8988T (cell line): ENCODE measurements around the gene DGKG.

Experiments
- DNase-seq: peaks from one replicate; pipeline ENCODE4 v3.0.0; 2011

Gene DGKG

DNA sequence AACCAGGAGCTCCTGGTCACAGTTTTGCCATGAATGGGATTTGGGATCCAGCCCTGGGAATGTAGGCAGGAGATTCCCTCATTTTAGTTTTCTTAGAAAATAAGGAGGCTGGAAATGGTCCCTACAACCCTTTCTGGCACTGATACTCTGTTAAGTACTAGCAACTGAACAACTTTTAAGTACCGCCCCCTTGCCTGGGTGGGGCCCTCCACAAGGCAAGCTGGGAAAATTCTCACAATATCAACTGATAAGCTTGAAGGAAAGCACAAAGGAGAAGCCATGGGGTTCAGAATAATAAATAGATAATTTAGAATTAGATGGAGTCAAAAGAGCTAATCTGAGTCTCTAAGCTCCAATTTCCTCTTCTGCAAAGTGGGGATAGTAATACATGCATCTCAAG, 4.2 kb upstream of the DGKG start:
- no peak for DNase-seq

DNA sequence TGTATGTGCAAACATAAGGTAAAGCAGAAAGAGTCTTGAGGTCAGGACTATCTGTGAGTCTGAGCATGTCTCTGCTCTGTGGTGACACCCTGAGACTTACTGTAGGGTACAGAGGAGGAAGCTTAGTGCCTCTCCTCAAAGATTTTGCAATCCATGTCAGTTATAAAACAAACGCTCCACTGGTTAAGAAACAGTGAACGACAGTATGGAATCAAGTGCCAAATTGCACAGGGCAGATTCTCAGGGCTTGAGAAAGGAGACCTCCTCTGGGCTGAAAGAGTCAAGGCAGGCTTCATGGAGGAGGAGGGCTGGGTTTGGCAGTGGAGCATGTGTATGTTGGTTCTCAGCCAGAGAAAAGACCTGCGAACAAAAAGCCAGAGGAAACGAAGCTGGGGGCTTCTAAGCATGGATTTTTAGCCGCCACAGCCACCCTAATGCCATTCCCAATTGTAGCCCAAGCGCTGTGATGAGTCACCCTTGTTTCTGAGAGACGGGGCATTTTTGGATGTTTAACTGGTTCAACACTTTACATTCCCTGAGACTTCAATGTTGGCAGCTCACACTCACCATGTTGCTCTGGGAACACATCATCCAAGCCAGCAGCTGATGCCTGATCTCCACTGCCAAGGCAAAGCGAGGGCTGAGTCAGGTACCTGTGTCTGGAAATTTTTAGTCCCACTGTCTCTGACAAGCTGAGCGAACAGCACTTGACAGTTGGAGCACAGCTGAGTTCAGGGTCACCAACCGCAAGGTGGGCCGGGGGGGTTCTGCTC, 3.4 kb upstream of the DGKG start:
- no peak for DNase-seq

GRCh38 chr3:186362988-186363387, 954 bp upstream of the DGKG start:
- no peak for DNase-seq

DNA sequence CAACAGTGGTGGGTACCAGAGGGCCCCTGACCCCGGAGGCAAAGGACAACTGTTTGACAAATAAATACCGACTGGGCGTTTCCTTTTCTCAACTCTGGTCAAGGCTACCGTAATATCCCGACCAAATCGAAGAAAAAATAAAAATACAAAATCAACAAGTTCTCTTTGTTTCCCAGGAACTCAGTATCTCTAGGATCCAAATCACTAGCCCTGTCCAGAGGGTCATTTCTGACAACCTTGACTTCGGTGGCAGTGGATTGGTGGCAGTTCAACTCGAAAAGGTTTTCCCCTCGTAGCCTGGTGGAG, 456 bp upstream of the DGKG start:
- DNase-seq, result no peak

- DNase-seq, result no peak
Measured at GRCh38 chr3:186361246-186361761, 730 bp downstream of the DGKG start.

DNA sequence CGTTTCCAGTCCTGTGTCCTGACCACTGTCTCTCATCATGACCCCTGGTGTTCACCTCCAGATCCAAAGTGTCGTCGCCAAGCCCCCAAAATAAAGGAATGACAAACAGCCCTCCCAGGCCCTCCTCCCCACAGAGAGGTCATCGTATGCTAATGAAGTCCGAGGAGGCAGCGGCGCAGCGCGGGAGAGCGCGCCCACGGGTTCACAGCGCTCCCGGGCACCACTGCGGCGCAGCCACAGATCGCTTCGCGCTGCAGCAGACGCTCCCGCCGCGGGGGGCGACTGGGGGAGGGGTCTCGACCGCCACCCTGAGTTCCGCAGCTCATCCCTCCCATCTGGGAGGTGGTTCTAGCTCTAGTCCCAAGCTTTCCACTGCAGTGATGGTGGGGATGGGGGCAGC, 1.3 kb downstream of the DGKG start:
- no peak for DNase-seq

GRCh38 chr3:186359078-186359477, 3.0 kb downstream of the DGKG start:
- DNase-seq, result no peak

DNA sequence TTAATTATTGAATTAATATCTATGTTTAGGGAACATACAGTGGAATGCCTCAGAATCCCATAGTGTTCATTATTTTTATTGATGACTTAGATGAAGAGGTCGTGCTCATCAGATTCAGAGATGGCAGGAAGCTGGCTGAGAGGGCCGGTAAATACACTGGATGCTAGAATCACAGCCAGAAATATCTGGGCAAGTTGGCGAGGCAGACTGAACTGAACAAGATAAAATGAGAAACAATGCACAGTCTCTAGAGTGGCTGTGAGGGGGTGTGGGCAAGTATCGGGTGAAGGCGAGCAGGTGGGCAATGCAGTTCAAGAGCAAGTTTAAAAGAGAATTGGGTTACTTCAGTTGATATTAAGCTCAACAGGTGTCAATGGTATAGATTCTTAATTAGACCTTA, 5.9 kb downstream of the DGKG start:
- DNase-seq, result no peak

DNA sequence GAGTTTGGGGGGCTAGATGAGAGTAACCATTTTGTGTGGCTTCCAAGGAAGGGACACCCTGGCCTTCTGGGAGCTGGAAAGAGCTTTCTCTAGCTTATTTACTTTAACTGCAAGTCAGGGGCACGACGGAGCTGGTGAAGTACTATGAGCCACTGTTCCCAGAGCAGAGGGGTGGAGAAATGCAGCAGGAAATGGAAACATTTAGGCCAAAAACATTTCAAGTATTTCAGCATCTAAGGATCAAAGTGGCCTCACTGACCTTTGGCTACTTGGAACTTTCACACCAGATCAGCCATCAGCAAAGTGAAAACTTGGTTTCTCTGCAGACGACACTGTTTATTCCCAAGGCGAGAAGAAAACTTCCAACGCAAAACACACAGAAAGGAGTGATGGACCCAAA, 7.9 kb downstream of the DGKG start:
- no peak for DNase-seq

GRCh38 chr3:186352369-186352768, 9.7 kb downstream of the DGKG start:
- no peak for DNase-seq

DNA sequence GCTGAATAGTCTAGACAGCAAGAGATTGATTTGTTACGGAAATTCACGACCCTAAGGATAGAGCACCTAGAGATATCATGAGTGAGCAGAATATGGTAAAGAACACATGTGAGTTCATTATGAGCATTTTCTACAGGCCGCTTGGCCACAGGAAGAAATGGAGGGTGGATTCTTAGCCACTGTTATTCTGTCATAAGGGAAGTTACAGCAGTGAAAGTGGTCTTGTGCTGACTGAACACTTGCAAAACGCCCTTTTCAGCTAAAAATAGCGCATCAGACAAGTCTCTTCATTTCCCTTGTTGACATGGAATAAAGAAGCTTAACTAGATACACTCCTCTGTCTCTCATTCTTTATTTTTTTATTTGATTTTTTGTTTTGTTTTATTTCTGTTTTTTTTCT, 19.8 kb downstream of the DGKG start:
- no peak for DNase-seq

GRCh38 chr3:186340204-186340603, 21.8 kb downstream of the DGKG start:
- no peak for DNase-seq

DNA sequence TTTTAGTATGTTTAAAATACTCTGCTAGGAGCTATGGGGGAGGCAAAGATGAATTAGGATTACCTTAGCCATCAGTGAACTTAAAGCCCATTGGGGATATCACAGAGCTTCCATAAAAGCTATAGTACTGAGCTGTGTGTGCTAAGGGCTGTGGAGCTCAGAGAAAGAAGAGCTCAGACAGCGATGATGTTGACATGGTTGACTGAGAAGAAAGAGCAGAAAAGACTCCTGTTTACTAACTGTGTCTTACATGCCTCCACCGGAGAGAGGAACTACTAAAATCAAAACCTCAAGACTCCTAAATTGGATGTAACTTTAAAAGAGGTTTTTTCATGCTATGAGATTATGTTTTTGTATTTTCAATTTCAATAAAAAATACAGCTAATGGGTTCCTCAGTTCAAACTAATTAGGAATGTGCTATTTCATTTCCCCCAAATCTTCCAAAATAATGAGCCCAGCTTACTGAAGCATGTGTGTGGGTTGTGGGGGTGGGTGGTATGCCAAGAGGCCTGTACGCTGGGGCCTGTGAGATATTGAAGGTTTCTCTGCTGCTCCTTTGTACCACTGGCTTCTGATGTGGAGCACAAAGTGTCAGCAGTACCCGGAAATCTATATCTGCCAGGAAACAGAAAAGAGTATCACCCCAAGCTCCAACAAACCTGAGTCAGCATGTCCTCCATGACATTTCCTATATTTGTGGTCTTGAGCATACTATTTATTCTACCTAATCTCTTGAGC, 22.7 kb downstream of the DGKG start:
- no peak for DNase-seq

- DNase-seq, result no peak
Measured at GRCh38 chr3:186333256-186333655, 28.8 kb downstream of the DGKG start.

- DNase-seq, result no peak
Measured at GRCh38 chr3:186330772-186331460, 31.1 kb downstream of the DGKG start.

DNA sequence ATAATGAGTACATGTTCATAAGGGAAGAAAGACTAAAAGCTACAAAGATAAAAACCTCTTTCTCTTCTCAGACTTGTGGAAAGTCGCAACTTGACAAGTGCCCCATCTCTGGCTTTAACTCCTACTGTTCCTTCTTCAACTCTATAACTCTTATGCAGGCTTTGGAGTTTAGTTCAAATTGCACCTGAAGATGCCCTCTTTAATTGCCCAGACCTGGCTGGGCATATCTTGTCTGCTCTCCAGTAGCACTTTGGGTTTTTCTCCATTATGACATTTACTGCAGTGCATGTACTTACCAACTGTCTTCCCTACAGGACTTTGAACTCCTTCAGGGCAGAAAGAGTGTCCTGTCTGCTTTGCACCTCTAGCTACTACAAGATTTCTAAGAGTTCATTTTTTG, 32.4 kb downstream of the DGKG start:
- no peak for DNase-seq

DNA sequence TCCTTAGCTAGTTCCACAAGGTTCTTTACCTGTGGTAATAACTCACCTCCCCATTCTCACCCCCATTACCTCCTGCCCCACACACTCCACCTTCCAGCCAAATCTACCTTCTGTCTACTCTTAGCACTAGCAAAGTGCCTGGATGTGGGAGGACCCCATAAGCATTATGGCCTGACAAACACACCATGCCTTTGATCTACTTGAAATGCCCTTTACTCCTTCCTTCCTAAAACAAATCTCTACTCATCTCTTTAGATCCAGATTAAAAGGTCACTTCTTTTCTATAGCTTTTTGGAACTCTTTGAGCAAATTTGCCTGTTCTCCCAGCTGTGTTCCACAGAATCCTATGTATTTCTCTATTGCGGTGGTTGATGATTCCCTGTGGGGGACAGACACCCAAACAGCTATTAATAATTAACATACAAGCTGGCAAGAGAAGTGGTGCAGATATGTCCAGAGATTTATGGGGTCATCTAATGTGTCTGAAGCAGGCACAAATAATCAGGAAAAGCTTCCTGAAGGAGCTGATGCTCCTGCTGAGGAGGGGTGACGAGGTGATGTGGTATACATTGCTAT, 34.0 kb downstream of the DGKG start:
- DNase-seq, result no peak

- DNase-seq, result no peak
Measured at GRCh38 chr3:186322761-186323160, 39.3 kb downstream of the DGKG start.

DNA sequence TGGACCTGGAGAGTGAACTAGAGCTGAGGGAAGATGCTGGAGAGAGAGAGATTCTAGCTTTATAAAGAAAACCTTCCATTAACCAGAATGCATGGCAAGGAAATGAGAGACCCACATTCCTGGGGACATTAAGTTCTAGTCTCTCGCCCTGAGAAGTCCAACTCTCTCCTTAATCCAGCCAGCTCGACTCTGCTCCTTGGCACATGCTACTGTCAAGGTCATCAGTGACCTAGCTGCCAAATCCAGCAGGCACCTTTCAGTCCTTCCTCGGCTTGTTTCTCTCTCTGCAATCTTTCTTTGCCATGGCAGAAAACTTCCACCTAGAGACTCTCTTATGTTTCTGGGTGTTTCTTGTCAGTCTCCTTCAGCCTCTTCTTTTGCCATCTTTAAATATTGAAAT, 40.3 kb downstream of the DGKG start:
- no peak for DNase-seq

- no peak for DNase-seq
Measured at GRCh38 chr3:186320862-186321568, 41.0 kb downstream of the DGKG start.

DNA sequence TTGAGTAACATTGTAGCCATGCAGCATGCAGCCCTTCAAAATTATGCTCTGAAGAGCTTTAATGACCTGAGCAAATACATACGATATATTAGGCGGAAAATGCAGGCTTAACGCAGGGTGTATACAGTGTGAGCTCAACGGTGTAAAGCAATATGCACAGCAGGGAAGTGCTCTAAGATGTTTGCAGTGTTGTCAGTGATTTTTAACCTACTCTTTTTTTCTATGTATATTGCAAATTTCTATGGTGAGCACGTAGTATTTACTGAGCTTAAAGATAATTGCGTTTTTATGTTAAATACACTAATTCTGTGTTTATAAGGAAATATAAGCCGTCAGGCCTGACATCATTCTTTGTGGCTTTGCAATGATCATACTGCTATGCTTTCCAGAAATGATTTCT, 42.1 kb downstream of the DGKG start:
- no peak for DNase-seq

DNA sequence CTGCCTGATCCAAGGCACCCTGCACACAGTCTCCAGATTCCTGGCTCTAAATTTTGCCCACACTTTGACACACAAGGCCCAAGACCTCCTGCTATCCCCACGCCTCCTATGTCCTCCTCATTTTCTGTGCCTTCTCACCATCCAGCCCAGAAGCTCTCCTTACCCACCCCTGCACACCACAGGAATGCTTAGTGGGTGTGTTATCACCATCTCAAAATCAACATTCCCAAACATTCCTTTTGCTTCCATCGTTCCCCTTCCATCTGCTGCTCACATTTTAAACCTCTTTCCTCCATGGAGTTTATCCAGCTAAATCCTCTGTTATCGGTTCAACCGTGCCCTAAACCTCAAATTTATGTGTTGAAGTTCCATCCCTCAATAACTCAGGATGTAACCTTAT, 43.9 kb downstream of the DGKG start:
- no peak for DNase-seq

DNA sequence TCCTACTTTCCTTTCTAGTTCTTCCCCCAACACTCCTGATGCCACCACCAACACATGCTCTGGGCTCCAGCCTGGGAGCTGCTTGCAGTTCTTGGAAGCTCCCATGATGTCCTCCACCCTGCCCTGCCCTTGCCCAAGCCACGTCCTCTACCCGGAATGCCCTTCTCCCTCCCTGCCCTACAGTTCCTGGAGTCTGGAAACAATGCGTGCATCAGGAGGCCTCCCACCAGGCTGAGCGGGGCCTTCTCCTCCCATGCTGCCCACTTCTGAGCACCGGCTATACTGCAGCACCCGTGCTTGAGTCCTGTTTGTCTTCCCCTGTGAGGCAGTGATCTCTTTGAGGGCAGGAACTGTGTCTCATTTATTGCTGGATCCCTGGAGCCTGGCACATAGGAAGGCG, 44.6 kb downstream of the DGKG start:
- no peak for DNase-seq
